Mucosa of descending colon (tissue), 3 donors: Measurements from ENCODE around the gene MYO7B. TPM values are rescaled to one million over a fixed set of nuclear protein-coding genes. Genes with fewer than 3 reads are reported as not detected.
A peak's percentile ranks its signal among the peaks of the same experiment; 100 is the strongest.

ENCODE experiments used
- ATAC-seq: fragments of 200-7000 bp; cut with Tn5 transposase; one replicate; pipeline ENCODE4 v1.9.1; 2020; ENCODE audit warnings: mild to moderate bottlenecking, moderate library complexity
- DNase-seq, 3 donors: peaks; one replicate each; pipeline ENCODE4 v3.0.0-alpha.2; 2020
- H3K36me3 ChIP-seq: fragments of 200-600 bp; one replicate; pipeline ENCODE4 v1.8.0; 2021; ENCODE audit warnings: low read depth, mild to moderate bottlenecking
- H3K4me1 ChIP-seq: fragments of 200-600 bp; one replicate; pipeline ENCODE4 v1.8.0; 2021; ENCODE audit warnings: low read depth, mild to moderate bottlenecking
- H3K4me3 ChIP-seq: fragments of 200-600 bp; one replicate; pipeline ENCODE4 v1.8.0; 2021; ENCODE audit warnings: mild to moderate bottlenecking
- H3K9me3 ChIP-seq: fragments of 200-600 bp; one replicate; pipeline ENCODE4 v1.8.0; 2021; ENCODE audit warnings: mild to moderate bottlenecking
- intact Hi-C, 2 donors: fragments of 100-400 bp; cut with DNase I in 1 of 2; cut with micrococcal nuclease in 1 of 2; formaldehyde crosslinking; loops; one replicate each; pipeline versions ENCODE4 v1.11.0 to v1.11.1; 2022; cut with DNase I, micrococcal nuclease
- total RNA-seq, 3 donors: library from RNA; stranded (reverse); fragmentation: NEBNext Ultra II Directional in 2 of 3; extraction: Animal tissue kit (Norgen Biotek cat#: 25700) in 2 of 3; gene quantifications; one replicate each; pipeline versions ENCODE4 v1.2.1 to v1.2.4, GENCODE V29; 2021 to 2023
- TF ChIP-seq, protein P1 (sequence below): fragments of 200-600 bp; IDR thresholded peaks from one replicate; pipeline ENCODE4 v1.8.0; 2022; ENCODE audit warnings: antibody characterized with exemption, mild to moderate bottlenecking
- donor health status: DM: no; HTN: no; CAD: no; lungs with moderate emphysema.
- donor health status: DM: no; HTN: no; CAD: no.
- donor health status: DM: no; HTN: yes; CAD: no.

MYO7B gene
- total RNA-seq, 3 donors from 2014 or later, result 118 to 305 (median 199) TPM

DNA sequence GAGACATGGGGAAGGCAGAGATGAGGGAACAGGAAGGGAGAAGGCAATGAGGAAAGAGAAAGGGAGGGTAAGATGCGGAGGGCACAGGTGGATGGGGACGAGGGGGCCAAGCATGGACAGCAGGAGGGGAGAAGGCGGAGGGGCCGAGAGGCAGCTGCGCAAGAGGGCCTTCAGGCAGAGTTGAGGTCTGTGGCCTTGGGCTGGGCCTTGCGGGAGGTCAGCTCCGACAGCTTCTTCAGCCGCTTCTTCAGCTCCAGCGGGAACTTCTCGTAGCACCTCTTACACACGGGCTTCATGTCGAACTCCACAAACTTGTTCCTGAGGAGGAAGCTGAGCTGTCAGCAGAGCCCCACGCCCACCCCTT lies 103.6 kb downstream of the MYO7B start:
- H3K36me3 ChIP-seq, result no peaks in the 10 kb centered on the region
- intact Hi-C loops, result no loop called here
- peaks cover 5% of the 10 kb centered on the region for H3K4me1 ChIP-seq
- H3K9me3 ChIP-seq, result no peaks in the 10 kb centered on the region
- ATAC-seq (no peak), DNase-seq (no peak)
- no peak overlapping the region for H3K4me3 ChIP-seq
- TF ChIP-seq, protein P1, sequence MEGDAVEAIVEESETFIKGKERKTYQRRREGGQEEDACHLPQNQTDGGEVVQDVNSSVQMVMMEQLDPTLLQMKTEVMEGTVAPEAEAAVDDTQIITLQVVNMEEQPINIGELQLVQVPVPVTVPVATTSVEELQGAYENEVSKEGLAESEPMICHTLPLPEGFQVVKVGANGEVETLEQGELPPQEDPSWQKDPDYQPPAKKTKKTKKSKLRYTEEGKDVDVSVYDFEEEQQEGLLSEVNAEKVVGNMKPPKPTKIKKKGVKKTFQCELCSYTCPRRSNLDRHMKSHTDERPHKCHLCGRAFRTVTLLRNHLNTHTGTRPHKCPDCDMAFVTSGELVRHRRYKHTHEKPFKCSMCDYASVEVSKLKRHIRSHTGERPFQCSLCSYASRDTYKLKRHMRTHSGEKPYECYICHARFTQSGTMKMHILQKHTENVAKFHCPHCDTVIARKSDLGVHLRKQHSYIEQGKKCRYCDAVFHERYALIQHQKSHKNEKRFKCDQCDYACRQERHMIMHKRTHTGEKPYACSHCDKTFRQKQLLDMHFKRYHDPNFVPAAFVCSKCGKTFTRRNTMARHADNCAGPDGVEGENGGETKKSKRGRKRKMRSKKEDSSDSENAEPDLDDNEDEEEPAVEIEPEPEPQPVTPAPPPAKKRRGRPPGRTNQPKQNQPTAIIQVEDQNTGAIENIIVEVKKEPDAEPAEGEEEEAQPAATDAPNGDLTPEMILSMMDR, result no peak

- no peaks in the 10 kb centered on the region for H3K36me3 ChIP-seq
- no peak overlapping the region for H3K4me3 ChIP-seq
- DNase-seq (peak in 1 of 3 donors; percentile 65), ATAC-seq (peak; percentile 35)
- no peaks in the 10 kb centered on the region for H3K9me3 ChIP-seq
- H3K4me1 ChIP-seq, result peaks cover 4% of the 10 kb centered on the region
- TF ChIP-seq, protein P1, result no peak
- intact Hi-C loops, result loop anchor here in 1 of 2 donors (10.0 kb wide), 1 partner anchor 54 kb away; no protein-coding TSS in a partner anchor
Observed at GRCh38 chr2:127640082-127641072, 104.9 kb downstream of the MYO7B start.

DNA sequence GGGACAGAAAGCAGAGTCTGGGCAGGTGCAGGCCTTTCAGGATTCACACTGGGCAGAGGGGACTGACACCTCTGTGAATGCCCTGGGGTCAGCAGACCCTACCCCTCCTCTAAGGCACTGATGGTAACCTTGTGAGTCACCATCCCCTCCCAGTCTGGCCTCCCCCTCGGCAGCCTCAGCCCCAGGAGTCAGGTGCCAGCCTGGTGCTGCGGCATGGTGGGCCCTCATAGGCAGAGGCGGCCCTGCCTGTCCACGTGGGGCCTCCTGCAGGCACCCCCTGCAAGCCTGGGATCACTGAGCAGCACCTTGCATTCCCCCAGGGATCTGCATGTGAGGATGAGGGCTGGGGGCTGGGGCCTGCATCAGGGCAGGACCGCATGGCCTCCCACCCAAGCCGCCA lies 105.7 kb downstream of the MYO7B start:
- DNase-seq, result no peak
- Histone ChIP-seq H3K9me3 (no peaks in the 10 kb centered on the region), H3K4me3 (no peak overlapping the region), H3K36me3 (no peaks in the 10 kb centered on the region), H3K4me1 (peaks cover 4% of the 10 kb centered on the region)
- TF ChIP-seq, protein P1, result no peak
- intact Hi-C loops, result loop anchor here in 1 of 2 donors (10.0 kb wide), 1 partner anchor 54 kb away; no protein-coding TSS in a partner anchor
- ATAC-seq, result no peak

- H3K4me1 ChIP-seq, result no peaks in the 10 kb centered on the region
Observed at GRCh38 chr2:127641846-127642507, 106.5 kb downstream of the MYO7B start.

More at GRCh38 chr2:127641846-127642507, 106.5 kb downstream of the MYO7B start:
- TF ChIP-seq, protein P1, result no peak
- no peak overlapping the region for H3K4me3 ChIP-seq
- no peaks in the 10 kb centered on the region for H3K9me3 ChIP-seq
- intact Hi-C loops, result loop anchor here in 1 of 2 donors (10.0 kb wide), 1 partner anchor 53 kb away; no protein-coding TSS in a partner anchor
- H3K36me3 ChIP-seq, result no peaks in the 10 kb centered on the region
- DNase-seq (peak in 1 of 3 donors; percentile 55), ATAC-seq (peak; percentile 11)
